DND-41 (cell line): ENCODE measurements around the gene OSR1.

ENCODE experiments used
- CTCF ChIP-seq: IDR thresholded peaks from 2 replicates; pipeline ENCODE4 v1.5.1; 2012; ENCODE audit warnings: borderline replicate concordance, low read length, moderate library complexity, mild to moderate bottlenecking; ENCODE audit not compliant: poor library complexity, severe bottlenecking; ENCODE audit errors: extremely low read depth
- EZH2 ChIP-seq: IDR thresholded peaks from 3 replicates; pipeline ENCODE4 v1.6.1; 2012; ENCODE audit warnings: borderline replicate concordance, low read depth, mild to moderate bottlenecking, moderate library complexity, low read length, inconsistent platforms; ENCODE audit not compliant: severe bottlenecking

DNA sequence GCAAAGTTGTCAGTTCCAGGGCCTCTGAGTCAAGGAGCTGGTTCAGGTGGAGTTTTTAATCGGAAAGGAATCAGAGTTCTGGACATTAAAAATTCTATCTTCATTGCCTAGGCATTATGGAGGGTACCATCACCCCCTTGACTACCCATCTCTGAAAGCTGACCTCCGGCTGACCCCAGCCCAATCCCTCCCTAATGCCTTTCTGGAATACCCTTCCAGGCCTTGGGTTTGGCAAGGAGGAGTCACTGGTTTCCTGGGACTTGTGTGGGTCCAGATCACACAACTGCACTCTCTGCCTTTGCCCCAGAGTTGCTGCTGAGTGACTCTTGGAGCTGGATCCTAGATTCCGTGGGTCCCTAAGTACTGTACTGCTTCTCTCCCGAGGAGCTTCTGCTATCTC is 1.0 kb upstream of the OSR1 start:
- no peak for TF ChIP-seq EZH2
- no peak for TF ChIP-seq CTCF
